ENCODE data around the gene CFAP299.

Gene CFAP299

GRCh38 chr4:80446664-80447063 is 111.1 kb downstream of the CFAP299 start:
- no peak for DNase-seq (ENCODE audit: low spot score)
- ChIA-PET CTCF (interaction anchor here (0.7 kb wide), 1 partner anchor 192 kb away, joined by 3 read pairs; no protein-coding TSS in a partner anchor), POLR2A (ENCODE audit: low non-redundant PET) (no interaction called here)
- no peak for TF ChIP-seq CTCF (conservative IDR thresholded peaks at IDR 0.05; ENCODE audit: low read depth)
- no peak overlapping the region for H3K27ac ChIP-seq

GRCh38 chr4:80447493-80447892 is 112.0 kb downstream of the CFAP299 start:
- H3K27ac ChIP-seq, result no peak overlapping the region
- ChIA-PET POLR2A (ENCODE audit: low non-redundant PET) (no interaction called here), CTCF (interaction anchor here (0.7 kb wide), 1 partner anchor 193 kb away, joined by 3 read pairs; no protein-coding TSS in a partner anchor)
- DNase-seq (ENCODE audit: low spot score), result no peak
- TF ChIP-seq CTCF (conservative IDR thresholded peaks at IDR 0.05; ENCODE audit: low read depth), result no peak

- DNase-seq (ENCODE audit: low spot score), result no peak
- CTCF ChIA-PET, result interaction anchor here (0.6 kb wide), 1 partner anchor 621 kb away, joined by 4 read pairs; no protein-coding TSS in a partner anchor
- TF ChIP-seq CTCF (conservative IDR thresholded peaks at IDR 0.05; ENCODE audit: low read depth), result no peak
- POLR2A ChIA-PET (ENCODE audit: low non-redundant PET), result no interaction called here
- H3K27ac ChIP-seq, result no peak overlapping the region
These were observed 112.5 kb downstream of the CFAP299 start for GRCh38 chr4:80448056-80448455.

- no peak overlapping the region for H3K27ac ChIP-seq
- ChIA-PET CTCF (no interaction called here), POLR2A (ENCODE audit: low non-redundant PET) (no interaction called here)
- DNase-seq (ENCODE audit: low spot score), result no peak
- TF ChIP-seq CTCF (conservative IDR thresholded peaks at IDR 0.05; ENCODE audit: low read depth), result no peak
These were observed 116.5 kb downstream of the CFAP299 start for GRCh38 chr4:80452055-80452454.

- ChIA-PET POLR2A (ENCODE audit: low non-redundant PET) (no interaction called here), CTCF (no interaction called here)
- no peak for DNase-seq (ENCODE audit: low spot score)
- H3K27ac ChIP-seq, result no peak overlapping the region
- no peak for TF ChIP-seq CTCF (conservative IDR thresholded peaks at IDR 0.05; ENCODE audit: low read depth)
These were observed 117.2 kb downstream of the CFAP299 start for GRCh38 chr4:80452768-80453167.

GRCh38 chr4:80454040-80454439 is 118.5 kb downstream of the CFAP299 start:
- H3K27ac ChIP-seq, result no peak overlapping the region
- peak; percentile 81 for DNase-seq (ENCODE audit: low spot score)
- ChIA-PET POLR2A (ENCODE audit: low non-redundant PET) (no interaction called here), CTCF (no interaction called here)
- no peak for TF ChIP-seq CTCF (conservative IDR thresholded peaks at IDR 0.05; ENCODE audit: low read depth)

GRCh38 chr4:80454556-80454955 is 119.0 kb downstream of the CFAP299 start:
- ChIA-PET CTCF (no interaction called here), POLR2A (ENCODE audit: low non-redundant PET) (no interaction called here)
- no peak for TF ChIP-seq CTCF (conservative IDR thresholded peaks at IDR 0.05; ENCODE audit: low read depth)
- no peak overlapping the region for H3K27ac ChIP-seq
- DNase-seq (ENCODE audit: low spot score), result no peak
